Ovary (tissue), 3 donors: ENCODE measurements around the gene ADGRG1.

Source experiments
- CTCF ChIP-seq, 3 donors: fragments of 450-650 bp in 2 of 3; fragments of 200-600 bp in 1 of 3; IDR thresholded peaks; one replicate each; pipeline versions ENCODE4 v1.5.1 to v1.8.0; 2016 to 2022; ENCODE audit warnings: antibody characterized with exemption in 3 of 3, mild to moderate bottlenecking in 1 of 3
- EP300 ChIP-seq: sonication (generic); formaldehyde crosslinking; IDR thresholded peaks from one replicate; pipeline ENCODE4 v1.6.1; 2017; ENCODE audit warnings: antibody characterized with exemption
- POLR2A ChIP-seq: fragments of 450-650 bp; IDR thresholded peaks from one replicate; pipeline ENCODE4 v1.6.1; 2017; ENCODE audit warnings: antibody characterized with exemption, mild to moderate bottlenecking, moderate library complexity
- donor health status: DM: no; HTN: no; CAD: no.

GRCh38 chr16:57639172-57639887 is 10.9 kb downstream of the ADGRG1 start:
- TF ChIP-seq CTCF (IDR thresholded peaks at IDR 0.05) (no peak), EP300 (no peak), POLR2A (no peak)
